ENCODE data around the gene ZNF526.

The ZNF526 gene

GRCh38 chr19:42225718-42226292 is 5.7 kb downstream of the ZNF526 start:
- no peak for DNase-seq

- no peak for DNase-seq
These were observed 6.8 kb downstream of the ZNF526 start for GRCh38 chr19:42226886-42227285.

- DNase-seq, result no peak
These were observed 8.5 kb downstream of the ZNF526 start for GRCh38 chr19:42228641-42229040.

GRCh38 chr19:42229301-42229854 is 9.3 kb downstream of the ZNF526 start:
- DNase-seq, result no peak

GRCh38 chr19:42229855-42230351 is 9.8 kb downstream of the ZNF526 start:
- no peak for DNase-seq

GRCh38 chr19:42230571-42230970 is 10.5 kb downstream of the ZNF526 start:
- no peak for DNase-seq

- no peak for DNase-seq
These were observed 12.3 kb downstream of the ZNF526 start for GRCh38 chr19:42232435-42232834.

- DNase-seq, result peak in 1 of 3 experiments; percentile 12
These were observed 13.0 kb downstream of the ZNF526 start for GRCh38 chr19:42233106-42233505.

- DNase-seq, result no peak
These were observed 13.7 kb downstream of the ZNF526 start for GRCh38 chr19:42233678-42234292.

GRCh38 chr19:42234364-42234763 is 14.3 kb downstream of the ZNF526 start:
- DNase-seq, result no peak

GRCh38 chr19:42235181-42235580 is 15.1 kb downstream of the ZNF526 start:
- DNase-seq, result no peak

- DNase-seq, result no peak
These were observed 19.6 kb downstream of the ZNF526 start for GRCh38 chr19:42239544-42240220.

GRCh38 chr19:42241279-42241678 is 21.2 kb downstream of the ZNF526 start:
- DNase-seq, result no peak

GRCh38 chr19:42242069-42242511 is 22.0 kb downstream of the ZNF526 start:
- DNase-seq, result peak in 2 of 3 experiments; percentile 30 to 41

- DNase-seq, result peak; percentile 100
These were observed 22.6 kb downstream of the ZNF526 start, which contains the start of gene GSK3A for GRCh38 chr19:42242512-42243409. Gene GSK3A, minus strand, starts transcription at chr19:42242602. Its CDS starts 137 bp downstream, at chr19:42242465.

- peak; percentile 89 to 96 (median 93) for DNase-seq
These were observed 24.5 kb downstream of the ZNF526 start for GRCh38 chr19:42244347-42245220.

GRCh38 chr19:42245231-42245630 is 25.1 kb downstream of the ZNF526 start:
- no peak for DNase-seq

GRCh38 chr19:42246143-42246921 is 26.2 kb downstream of the ZNF526 start:
- peak; percentile 5 to 39 (median 28) for DNase-seq

GRCh38 chr19:42246922-42247639 is 27.0 kb downstream of the ZNF526 start:
- DNase-seq, result no peak

- DNase-seq, result no peak
These were observed 27.6 kb downstream of the ZNF526 start for GRCh38 chr19:42247640-42248199.
